Skeletal muscle tissue (tissue), 4 donors: Measurements from ENCODE around the gene SMIM22. TPM values are rescaled to one million over a fixed set of nuclear protein-coding genes. Genes with fewer than 3 reads are reported as not detected.

ENCODE experiments used
- H3K27ac ChIP-seq: one replicate; pipeline ENCODE4 v1.7.0; 2013; ENCODE audit warnings: mild to moderate bottlenecking, low read depth, low read length, inconsistent platforms
- H3K27me3 ChIP-seq, 3 donors: one replicate each; pipeline ENCODE4 v1.7.0; 2013; ENCODE audit warnings: low read length in 3 of 3; ENCODE audit not compliant: control insufficient read depth in 3 of 3, insufficient read depth in 3 of 3
- H3K36me3 ChIP-seq, 3 donors: one replicate each; pipeline ENCODE4 v1.7.0; 2013; ENCODE audit warnings: low read length in 3 of 3; ENCODE audit not compliant: control insufficient read depth in 3 of 3, insufficient read depth in 3 of 3
- H3K4me1 ChIP-seq, 3 donors: one replicate each; pipeline ENCODE4 v1.7.0; 2013; ENCODE audit warnings: low read length in 3 of 3, mild to moderate bottlenecking in 3 of 3; ENCODE audit not compliant: control insufficient read depth in 3 of 3, insufficient read depth in 3 of 3
- H3K4me3 ChIP-seq, 3 donors: one replicate each; pipeline ENCODE4 v1.7.0; 2013; ENCODE audit warnings: low read length in 3 of 3
- H3K9ac ChIP-seq, 3 donors: one replicate each; pipeline ENCODE4 v1.7.0; 2013; ENCODE audit warnings: low read length in 3 of 3, mild to moderate bottlenecking in 3 of 3, moderate library complexity in 2 of 3, low read depth in 1 of 3
- H3K9me3 ChIP-seq, 3 donors: one replicate each; pipeline ENCODE4 v1.7.0; 2013; ENCODE audit warnings: low read length in 3 of 3; ENCODE audit not compliant: control insufficient read depth in 3 of 3
- total RNA-seq: library from RNA; depleted of rRNA; stranded (reverse); fragments of >200 nt; gene quantifications from one replicate; pipeline ENCODE4 v1.2.3, GENCODE V29; 2014
- donor health status: Osteomylitis.

SMIM22 gene
- total RNA-seq, 1 donor from 2014 or later, result not detected

- Histone ChIP-seq H3K9ac (peak overlapping the region; percentile 69 to 84 (median 73)), H3K4me3 (peak overlapping the region; percentile 79 to 87 (median 83)), H3K27ac (peak overlapping the region; percentile 80), H3K4me1 (peaks cover 25 to 36% (median 28%) of the 10 kb centered on the region in 3 donors), H3K27me3 (no peaks in the 10 kb centered on the region), H3K36me3 (peaks cover 10 to 15% (median 10%) of the 10 kb centered on the region in 3 donors), H3K9me3 (no peaks in the 10 kb centered on the region)
Measured at GRCh38 chr16:4768549-4769305, 26.4 kb upstream of the SMIM22 start.

GRCh38 chr16:4769306-4769638, 25.9 kb upstream of the SMIM22 start:
- H3K36me3 ChIP-seq, result peaks cover 6 to 10% (median 6%) of the 10 kb centered on the region in 3 donors
- peak overlapping the region; percentile 79 to 87 (median 83) for H3K4me3 ChIP-seq
- H3K27me3 ChIP-seq, result no peaks in the 10 kb centered on the region
- peaks cover 25 to 36% (median 28%) of the 10 kb centered on the region in 3 donors for H3K4me1 ChIP-seq
- peak overlapping the region; percentile 80 for H3K27ac ChIP-seq
- H3K9me3 ChIP-seq, result no peaks in the 10 kb centered on the region
- H3K9ac ChIP-seq, result peak overlapping the region in 2 of 3 donors; percentile 58 to 84

GRCh38 chr16:4771646-4772045, 23.5 kb upstream of the SMIM22 start:
- Histone ChIP-seq H3K9ac (no peak overlapping the region), H3K36me3 (no peaks in the 10 kb centered on the region), H3K4me1 (peaks cover 7 to 16% (median 13%) of the 10 kb centered on the region in 3 donors), H3K27me3 (no peaks in the 10 kb centered on the region), H3K9me3 (no peaks in the 10 kb centered on the region), H3K27ac (no peak overlapping the region), H3K4me3 (no peak overlapping the region)

- no peak overlapping the region for H3K9ac ChIP-seq
- no peak overlapping the region for H3K4me3 ChIP-seq
- no peaks in the 10 kb centered on the region for H3K36me3 ChIP-seq
- H3K27ac ChIP-seq, result no peak overlapping the region
- no peaks in the 10 kb centered on the region for H3K9me3 ChIP-seq
- no peaks in the 10 kb centered on the region for H3K27me3 ChIP-seq
- peaks cover 7 to 16% (median 13%) of the 10 kb centered on the region in 3 donors for H3K4me1 ChIP-seq
Measured at GRCh38 chr16:4772351-4772750, 22.8 kb upstream of the SMIM22 start.

GRCh38 chr16:4775005-4775404, 20.2 kb upstream of the SMIM22 start:
- Histone ChIP-seq H3K9ac (no peak overlapping the region), H3K36me3 (no peaks in the 10 kb centered on the region), H3K27me3 (no peaks in the 10 kb centered on the region), H3K4me1 (no peaks in the 10 kb centered on the region), H3K9me3 (no peaks in the 10 kb centered on the region), H3K27ac (no peak overlapping the region), H3K4me3 (no peak overlapping the region)

- Histone ChIP-seq H3K4me1 (no peaks in the 10 kb centered on the region), H3K9me3 (no peaks in the 10 kb centered on the region), H3K27me3 (no peaks in the 10 kb centered on the region)
Measured at GRCh38 chr16:4776141-4776705, 18.9 kb upstream of the SMIM22 start.

GRCh38 chr16:4777339-4778049, 17.7 kb upstream of the SMIM22 start:
- no peak overlapping the region for H3K9ac ChIP-seq
- no peaks in the 10 kb centered on the region for H3K9me3 ChIP-seq
- H3K36me3 ChIP-seq, result no peaks in the 10 kb centered on the region
- no peak overlapping the region for H3K27ac ChIP-seq
- H3K27me3 ChIP-seq, result no peaks in the 10 kb centered on the region
- no peak overlapping the region for H3K4me3 ChIP-seq
- no peaks in the 10 kb centered on the region for H3K4me1 ChIP-seq

More at GRCh38 chr16:4776141-4776705, 18.9 kb upstream of the SMIM22 start:
- no peak overlapping the region for H3K4me3 ChIP-seq
- no peak overlapping the region for H3K27ac ChIP-seq
- H3K9ac ChIP-seq, result no peak overlapping the region
- H3K36me3 ChIP-seq, result no peaks in the 10 kb centered on the region

- Histone ChIP-seq H3K36me3 (no peaks in the 10 kb centered on the region), H3K4me1 (no peaks in the 10 kb centered on the region), H3K27ac (no peak overlapping the region), H3K9me3 (no peaks in the 10 kb centered on the region), H3K4me3 (no peak overlapping the region), H3K9ac (no peak overlapping the region), H3K27me3 (no peaks in the 10 kb centered on the region)
Measured at GRCh38 chr16:4778050-4778392, 17.1 kb upstream of the SMIM22 start.

- H3K4me3 ChIP-seq, result no peak overlapping the region
Measured at GRCh38 chr16:4780235-4780634, 14.9 kb upstream of the SMIM22 start.

More at GRCh38 chr16:4780235-4780634, 14.9 kb upstream of the SMIM22 start:
- Histone ChIP-seq H3K36me3 (no peaks in the 10 kb centered on the region), H3K9me3 (no peaks in the 10 kb centered on the region), H3K4me1 (no peaks in the 10 kb centered on the region), H3K9ac (no peak overlapping the region), H3K27ac (no peak overlapping the region), H3K27me3 (no peaks in the 10 kb centered on the region)
